Osteoblast (primary cell): ENCODE results near the gene AQP12A. TPM values are rescaled to one million over a fixed set of nuclear protein-coding genes. Genes with fewer than 3 reads are reported as not detected.

Experiments used
- DNase-seq: peaks from one replicate; pipeline ENCODE4 v3.0.0; 2011; ENCODE audit warnings: low spot score, mixed read lengths; ENCODE audit not compliant: insufficient read length; ENCODE audit errors: missing footprints
- H2AFZ ChIP-seq: 2 replicates; pipeline ENCODE4 v1.6.0; 2011; ENCODE audit warnings: mild to moderate bottlenecking, low read length
- H3K27ac ChIP-seq: 2 replicates; pipeline ENCODE4 v1.5.1; 2011; ENCODE audit warnings: mild to moderate bottlenecking, low read depth, low read length, moderate library complexity
- H3K27me3 ChIP-seq: 2 replicates; pipeline ENCODE4 v1.6.0; 2012; ENCODE audit warnings: mild to moderate bottlenecking, control low read depth, inconsistent platforms, low read length, moderate library complexity; ENCODE audit not compliant: insufficient read depth
- H3K36me3 ChIP-seq: 2 replicates; pipeline ENCODE4 v1.5.1; 2011; ENCODE audit warnings: mild to moderate bottlenecking, low read length, control low read depth, moderate library complexity; ENCODE audit not compliant: insufficient read depth
- H3K4me1 ChIP-seq: 2 replicates; pipeline ENCODE4 v1.5.1; 2011; ENCODE audit warnings: mild to moderate bottlenecking, low read length, control low read depth, moderate library complexity; ENCODE audit not compliant: insufficient read depth
- H3K4me2 ChIP-seq: 2 replicates; pipeline ENCODE4 v1.6.0; 2011; ENCODE audit warnings: mild to moderate bottlenecking, low read length; ENCODE audit not compliant: insufficient read depth
- H3K4me3 ChIP-seq: fragments of 200-600 bp; sonication (generic); 3 replicates; pipeline ENCODE4 v1.5.1; 2012; ENCODE audit warnings: mild to moderate bottlenecking, low read length, inconsistent platforms; ENCODE audit not compliant: insufficient read depth
- H3K79me2 ChIP-seq: 2 replicates; pipeline ENCODE4 v1.6.0; 2012; ENCODE audit warnings: mild to moderate bottlenecking, low read length, control low read depth, inconsistent platforms; ENCODE audit not compliant: insufficient read depth
- H3K9me3 ChIP-seq: 2 replicates; pipeline ENCODE4 v1.5.1; 2011; ENCODE audit warnings: low read depth, low read length, control low read depth
- H4K20me1 ChIP-seq: 2 replicates; pipeline ENCODE4 v1.6.0; 2012; ENCODE audit warnings: mild to moderate bottlenecking, low read length, control low read depth; ENCODE audit not compliant: insufficient read depth
- CTCF ChIP-seq: IDR thresholded peaks from 2 replicates; pipeline ENCODE4 v1.5.1; 2011; ENCODE audit warnings: mild to moderate bottlenecking, low read depth, low read length, moderate library complexity; ENCODE audit errors: extremely low read depth
- total RNA-seq: library from RNA; depleted of rRNA; stranded (reverse); fragments of >200 nt; gene quantifications from 2 replicates; pipeline ENCODE4 v1.2.3, GENCODE V29; 2012

AQP12A gene
- total RNA-seq, 1 donor: not detected

- no peak overlapping the region for H3K27ac ChIP-seq
Observed at GRCh38 chr2:240645801-240646175, 45.9 kb upstream of the AQP12A start.

GRCh38 chr2:240646176-240646899 lies 45.3 kb upstream of the AQP12A start:
- no peaks in the 10 kb centered on the region for H4K20me1 ChIP-seq
- no peak overlapping the region for H2AFZ ChIP-seq
- H3K4me2 ChIP-seq: no peak overlapping the region
- peaks cover 40% of the 10 kb centered on the region for H3K27me3 ChIP-seq
- DNase-seq: peak; percentile 61
- H3K4me1 ChIP-seq: no peaks in the 10 kb centered on the region
- no peaks in the 10 kb centered on the region for H3K36me3 ChIP-seq
- TF ChIP-seq CTCF: no peak
- H3K79me2 ChIP-seq: no peaks in the 10 kb centered on the region
- H3K9me3 ChIP-seq: no peaks in the 10 kb centered on the region
- no peak overlapping the region for H3K4me3 ChIP-seq
- H3K27ac ChIP-seq: no peak overlapping the region

More at GRCh38 chr2:240645801-240646175, 45.9 kb upstream of the AQP12A start:
- no peak for TF ChIP-seq CTCF
- H3K36me3 ChIP-seq: no peaks in the 10 kb centered on the region
- no peak overlapping the region for H3K4me2 ChIP-seq
- H3K79me2 ChIP-seq: no peaks in the 10 kb centered on the region
- no peak overlapping the region for H2AFZ ChIP-seq
- no peak overlapping the region for H3K4me3 ChIP-seq
- DNase-seq: no peak
- peaks cover 34% of the 10 kb centered on the region for H3K27me3 ChIP-seq
- no peaks in the 10 kb centered on the region for H3K4me1 ChIP-seq
- no peaks in the 10 kb centered on the region for H3K9me3 ChIP-seq
- no peaks in the 10 kb centered on the region for H4K20me1 ChIP-seq

- H3K4me2 ChIP-seq: no peak overlapping the region
- H4K20me1 ChIP-seq: no peaks in the 10 kb centered on the region
- no peaks in the 10 kb centered on the region for H3K9me3 ChIP-seq
- H3K27ac ChIP-seq: no peak overlapping the region
- no peak overlapping the region for H3K4me3 ChIP-seq
- no peak overlapping the region for H2AFZ ChIP-seq
- no peaks in the 10 kb centered on the region for H3K36me3 ChIP-seq
- H3K79me2 ChIP-seq: no peaks in the 10 kb centered on the region
- no peaks in the 10 kb centered on the region for H3K4me1 ChIP-seq
- peaks cover 46% of the 10 kb centered on the region for H3K27me3 ChIP-seq
- no peak for TF ChIP-seq CTCF
- peak; percentile 76 for DNase-seq
Observed at GRCh38 chr2:240646900-240647502, 44.7 kb upstream of the AQP12A start.

- Histone ChIP-seq H3K27me3 (peaks cover 51% of the 10 kb centered on the region), H3K27ac (no peak overlapping the region), H4K20me1 (no peaks in the 10 kb centered on the region), H3K4me1 (no peaks in the 10 kb centered on the region), H3K36me3 (no peaks in the 10 kb centered on the region), H3K9me3 (no peaks in the 10 kb centered on the region), H3K79me2 (no peaks in the 10 kb centered on the region), H3K4me2 (no peak overlapping the region), H2AFZ (no peak overlapping the region), H3K4me3 (no peak overlapping the region)
- DNase-seq: no peak
- TF ChIP-seq CTCF: no peak
Observed at GRCh38 chr2:240647503-240648154, 44.0 kb upstream of the AQP12A start.
